ENCODE results near the gene UNC5C. TPM values are rescaled to one million over a fixed set of nuclear protein-coding genes. Genes with fewer than 3 reads are reported as not detected.

UNC5C gene
- total RNA-seq, 4 donors from 2014 or later = 0.98 to 2.3 (median 1.2) TPM

DNA sequence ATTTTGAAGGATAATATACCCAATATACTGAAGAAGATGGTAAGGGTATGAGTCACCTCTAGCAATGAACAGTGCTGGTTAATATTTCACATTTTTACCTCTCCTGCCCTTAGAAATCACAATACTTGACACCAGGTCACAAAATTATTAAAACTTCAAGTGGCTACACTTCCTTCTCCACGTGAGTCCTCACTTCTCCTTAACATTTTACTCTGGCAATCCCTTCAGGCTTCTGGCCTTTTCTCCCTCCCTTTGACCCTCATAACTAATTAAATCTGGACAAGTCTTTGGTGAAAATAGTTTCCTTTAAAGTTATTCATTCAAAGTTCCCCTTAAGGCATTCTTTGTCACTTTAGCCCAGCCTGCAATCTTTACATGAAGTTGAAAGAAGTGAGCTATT, 190.4 kb downstream of the UNC5C start:
- Histone ChIP-seq H3K27ac (no peak overlapping the region), H3K9me3 (no peaks in the 10 kb centered on the region), H3K27me3 (no peaks in the 10 kb centered on the region), H3K4me3 (no peak overlapping the region), H3K4me1 (no peaks in the 10 kb centered on the region), H3K36me3 (no peaks in the 10 kb centered on the region)
- 52% methylated on average over 1 of the region's 1 CpG for WGBS
- no peak for TF ChIP-seq POLR2AphosphoS5 (IDR thresholded peaks at IDR 0.05)
- TF ChIP-seq POLR2A (IDR thresholded peaks at IDR 0.05) = no peak
- TF ChIP-seq, protein P1, sequence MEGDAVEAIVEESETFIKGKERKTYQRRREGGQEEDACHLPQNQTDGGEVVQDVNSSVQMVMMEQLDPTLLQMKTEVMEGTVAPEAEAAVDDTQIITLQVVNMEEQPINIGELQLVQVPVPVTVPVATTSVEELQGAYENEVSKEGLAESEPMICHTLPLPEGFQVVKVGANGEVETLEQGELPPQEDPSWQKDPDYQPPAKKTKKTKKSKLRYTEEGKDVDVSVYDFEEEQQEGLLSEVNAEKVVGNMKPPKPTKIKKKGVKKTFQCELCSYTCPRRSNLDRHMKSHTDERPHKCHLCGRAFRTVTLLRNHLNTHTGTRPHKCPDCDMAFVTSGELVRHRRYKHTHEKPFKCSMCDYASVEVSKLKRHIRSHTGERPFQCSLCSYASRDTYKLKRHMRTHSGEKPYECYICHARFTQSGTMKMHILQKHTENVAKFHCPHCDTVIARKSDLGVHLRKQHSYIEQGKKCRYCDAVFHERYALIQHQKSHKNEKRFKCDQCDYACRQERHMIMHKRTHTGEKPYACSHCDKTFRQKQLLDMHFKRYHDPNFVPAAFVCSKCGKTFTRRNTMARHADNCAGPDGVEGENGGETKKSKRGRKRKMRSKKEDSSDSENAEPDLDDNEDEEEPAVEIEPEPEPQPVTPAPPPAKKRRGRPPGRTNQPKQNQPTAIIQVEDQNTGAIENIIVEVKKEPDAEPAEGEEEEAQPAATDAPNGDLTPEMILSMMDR (IDR thresholded peaks at IDR 0.05) = no peak
- TF ChIP-seq EP300 (IDR thresholded peaks at IDR 0.05) = no peak
- DNase-seq (ENCODE audit: low spot score in 2 of 2) = no peak

GRCh38 chr4:95355021-95355420, 193.8 kb downstream of the UNC5C start:
- 88% methylated on average over 1 of the region's 1 CpG for WGBS
- no peak for DNase-seq (ENCODE audit: low spot score in 2 of 2)
- no peak overlapping the region for H3K27ac ChIP-seq
- H3K36me3 ChIP-seq = no peaks in the 10 kb centered on the region
- no peaks in the 10 kb centered on the region for H3K27me3 ChIP-seq
- H3K4me3 ChIP-seq = no peak overlapping the region
- no peaks in the 10 kb centered on the region for H3K4me1 ChIP-seq
- no peak for TF ChIP-seq EP300 (IDR thresholded peaks at IDR 0.05)
- no peak for TF ChIP-seq POLR2AphosphoS5 (IDR thresholded peaks at IDR 0.05)
- no peak for TF ChIP-seq POLR2A (IDR thresholded peaks at IDR 0.05)
- TF ChIP-seq, protein P1 (IDR thresholded peaks at IDR 0.05) = no peak
- no peaks in the 10 kb centered on the region for H3K9me3 ChIP-seq

- H3K27ac ChIP-seq = no peak overlapping the region
- peaks cover 17% of the 10 kb centered on the region for H3K9me3 ChIP-seq
- no peaks in the 10 kb centered on the region for H3K4me1 ChIP-seq
- no peak for DNase-seq (ENCODE audit: low spot score in 2 of 2)
- no peak overlapping the region for H3K4me3 ChIP-seq
- no peaks in the 10 kb centered on the region for H3K36me3 ChIP-seq
- 92% methylated on average over 1 of the region's 1 CpG for WGBS
- no peaks in the 10 kb centered on the region for H3K27me3 ChIP-seq
- no peak for TF ChIP-seq EP300 (IDR thresholded peaks at IDR 0.05)
- TF ChIP-seq, protein P1 (IDR thresholded peaks at IDR 0.05) = no peak
- TF ChIP-seq POLR2A (IDR thresholded peaks at IDR 0.05) = no peak
- TF ChIP-seq POLR2AphosphoS5 (IDR thresholded peaks at IDR 0.05) = no peak
Observed at GRCh38 chr4:95348418-95348817, 200.4 kb downstream of the UNC5C start.

DNA sequence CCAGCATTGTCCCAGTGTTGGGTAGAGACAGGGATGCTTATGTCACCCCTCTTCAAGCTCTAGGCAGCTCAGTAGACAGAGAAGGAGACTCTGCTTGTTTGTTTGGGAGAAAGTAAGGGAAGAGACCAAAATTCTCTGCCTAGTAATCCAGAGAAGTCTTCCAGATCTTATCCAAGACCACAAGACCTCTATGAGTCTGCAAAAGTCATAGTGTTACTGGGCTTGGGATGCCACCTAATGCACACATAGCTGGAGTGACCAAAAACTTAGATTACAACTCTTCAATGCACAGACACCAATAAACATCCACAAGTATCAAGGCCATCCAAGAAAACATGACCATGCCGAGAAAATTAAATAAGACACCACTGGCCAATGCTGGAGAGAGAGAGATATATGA, 205.5 kb downstream of the UNC5C start:
- 100% methylated on average over 1 of the region's 1 CpG for WGBS
- TF ChIP-seq POLR2A (IDR thresholded peaks at IDR 0.05) (no peak), EP300 (IDR thresholded peaks at IDR 0.05) (no peak), POLR2AphosphoS5 (IDR thresholded peaks at IDR 0.05) (no peak)
- TF ChIP-seq, protein P1 (IDR thresholded peaks at IDR 0.05) = no peak
- H3K4me3 ChIP-seq = no peak overlapping the region

DNA sequence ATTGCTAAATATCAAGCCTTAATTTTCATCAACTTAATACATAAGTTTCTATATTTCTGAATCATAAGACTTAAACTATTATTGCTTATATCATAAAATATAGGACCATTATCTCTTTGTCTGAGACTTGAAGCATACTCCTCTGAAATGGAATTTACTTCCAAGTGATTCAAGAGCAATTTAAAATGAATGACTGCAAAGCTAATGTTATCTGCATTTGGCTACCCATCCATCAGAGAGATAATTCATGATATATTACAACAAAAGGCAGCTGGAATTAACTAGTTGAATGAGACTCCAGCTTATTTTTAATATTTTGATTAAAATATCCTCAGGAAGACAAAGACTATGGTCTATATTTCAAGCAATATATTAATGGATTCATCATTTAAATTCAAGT, 208.6 kb downstream of the UNC5C start:
- H3K9me3 ChIP-seq = no peaks in the 10 kb centered on the region
- TF ChIP-seq POLR2A (IDR thresholded peaks at IDR 0.05) = no peak
- TF ChIP-seq, protein P1 (IDR thresholded peaks at IDR 0.05) = no peak
- TF ChIP-seq EP300 (IDR thresholded peaks at IDR 0.05) = no peak
- no peak for DNase-seq (ENCODE audit: low spot score in 2 of 2)
- H3K36me3 ChIP-seq = no peaks in the 10 kb centered on the region
- no peak overlapping the region for H3K4me3 ChIP-seq
- H3K4me1 ChIP-seq = no peaks in the 10 kb centered on the region
- no peak overlapping the region for H3K27ac ChIP-seq
- H3K27me3 ChIP-seq = no peaks in the 10 kb centered on the region

More for the DNA sequence above, 205.5 kb downstream of the UNC5C start:
- Histone ChIP-seq H3K4me1 (no peaks in the 10 kb centered on the region), H3K9me3 (peaks cover 17% of the 10 kb centered on the region), H3K27me3 (no peaks in the 10 kb centered on the region), H3K36me3 (no peaks in the 10 kb centered on the region), H3K27ac (no peak overlapping the region)
- no peak for DNase-seq (ENCODE audit: low spot score in 2 of 2)
